ENCODE measurements around the gene AGR2. TPM values are rescaled to one million over a fixed set of nuclear protein-coding genes. Genes with fewer than 3 reads are reported as not detected.

The AGR2 gene
- total RNA-seq, 1 experiment from 2014 or later = 76.1 TPM

- no peak overlapping the region for H3K27ac ChIP-seq
- no peak overlapping the region for H3K4me3 ChIP-seq
- no peak overlapping the region for H2AFZ ChIP-seq
- POLR2A ChIA-PET (ENCODE audit: unreplicated experiment) = no interaction called here
- no peaks in the 10 kb centered on the region for H3K9me2 ChIP-seq (ENCODE audit: insufficient read depth)
- H3K9me3 ChIP-seq (ENCODE audit: insufficient read depth, low read depth) = peaks cover 7% of the 10 kb centered on the region; the same call in 1 of the 2 replicates
- BruUV-seq (replicated peaks) = no TSS peak
- no peaks in the 10 kb centered on the region for H3K27me3 ChIP-seq (ENCODE audit: insufficient read depth, low read depth)
- H3K79me2 ChIP-seq (ENCODE audit: low read depth) = peaks cover 38% of the 10 kb centered on the region
- intact Hi-C loops (cut with micrococcal nuclease; ENCODE audit: unreplicated experiment) = no loop called here
- no peaks in the 10 kb centered on the region for H3K4me1 ChIP-seq (replicated peaks; ENCODE audit: insufficient read depth)
- no peak overlapping the region for H3K4me2 ChIP-seq
- H3K36me3 ChIP-seq (ENCODE audit: low read depth) = 0 out of 2 replicates have a peak, but pooled peaks cover 4% of the 10 kb centered on the region
- H3F3A ChIP-seq (ENCODE audit: insufficient read depth, low read depth) = no peaks in the 10 kb centered on the region
- CTCF ChIA-PET = no interaction called here
- no peaks in the 10 kb centered on the region for H4K20me1 ChIP-seq (ENCODE audit: insufficient read depth)
- DNase-seq = no peak
- TF ChIP-seq EZH2 (IDR thresholded peaks at IDR 0.05; ENCODE audit: low read depth) (no peak), CTCF (conservative IDR thresholded peaks at IDR 0.05) (no peak)
Measured at GRCh38 chr7:16765436-16765859, 39.4 kb downstream of the AGR2 start.

GRCh38 chr7:16764942-16765341 is 39.9 kb downstream of the AGR2 start:
- H3K9me3 ChIP-seq (ENCODE audit: insufficient read depth, low read depth) = peaks cover 7% of the 10 kb centered on the region; the same call in 1 of the 2 replicates
- H3K4me2 ChIP-seq = no peak overlapping the region
- no peaks in the 10 kb centered on the region for H3K9me2 ChIP-seq (ENCODE audit: insufficient read depth)
- no peaks in the 10 kb centered on the region for H3F3A ChIP-seq (ENCODE audit: insufficient read depth, low read depth)
- 0 out of 2 replicates have a peak, but pooled peaks cover 4% of the 10 kb centered on the region for H3K36me3 ChIP-seq (ENCODE audit: low read depth)
- intact Hi-C loops (cut with micrococcal nuclease; ENCODE audit: unreplicated experiment) = no loop called here
- ChIA-PET CTCF (no interaction called here), POLR2A (ENCODE audit: unreplicated experiment) (no interaction called here)
- peaks cover 43% of the 10 kb centered on the region for H3K79me2 ChIP-seq (ENCODE audit: low read depth)
- no peak overlapping the region for H2AFZ ChIP-seq
- no peak overlapping the region for H3K27ac ChIP-seq
- H3K4me3 ChIP-seq = no peak overlapping the region
- no TSS peak for BruUV-seq (replicated peaks)
- no peak for DNase-seq
- no peaks in the 10 kb centered on the region for H3K27me3 ChIP-seq (ENCODE audit: insufficient read depth, low read depth)
- H3K4me1 ChIP-seq (replicated peaks; ENCODE audit: insufficient read depth) = no peaks in the 10 kb centered on the region
- no peaks in the 10 kb centered on the region for H4K20me1 ChIP-seq (ENCODE audit: insufficient read depth)
- TF ChIP-seq EZH2 (IDR thresholded peaks at IDR 0.05; ENCODE audit: low read depth) (no peak), CTCF (conservative IDR thresholded peaks at IDR 0.05) (no peak)

DNA sequence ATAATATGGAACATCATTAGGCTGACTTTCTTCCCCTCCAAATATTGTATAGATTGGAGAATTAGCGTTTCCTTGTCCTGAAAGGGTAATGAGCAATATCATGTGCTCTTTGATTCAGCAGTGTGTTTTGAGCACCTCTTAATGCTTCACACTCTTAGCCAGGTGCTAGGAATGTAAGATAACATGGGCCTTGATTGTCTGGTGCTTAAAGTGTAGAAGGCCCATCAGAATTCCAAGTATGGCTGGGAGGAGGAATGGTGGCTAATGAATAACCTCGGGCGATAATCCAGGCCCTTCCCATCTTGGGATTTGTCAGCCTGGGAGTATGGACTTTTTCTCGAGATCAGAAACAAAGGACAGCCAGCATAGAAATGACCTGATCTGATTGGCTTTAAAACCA is 42.6 kb downstream of the AGR2 start:
- Histone ChIP-seq H3K36me3 (ENCODE audit: low read depth) (peaks cover 4% of the 10 kb centered on the region; the same call in 1 of the 2 replicates), H3K79me2 (ENCODE audit: low read depth) (peaks cover 52% of the 10 kb centered on the region), H4K20me1 (ENCODE audit: insufficient read depth) (no peaks in the 10 kb centered on the region), H3K27me3 (ENCODE audit: insufficient read depth, low read depth) (no peaks in the 10 kb centered on the region), H3K4me2 (no peak overlapping the region), H3K9me3 (ENCODE audit: insufficient read depth, low read depth) (no peaks in the 10 kb centered on the region), H3K4me3 (no peak overlapping the region), H2AFZ (no peak overlapping the region), H3K27ac (no peak overlapping the region), H3F3A (ENCODE audit: insufficient read depth, low read depth) (no peaks in the 10 kb centered on the region), H3K4me1 (replicated peaks; ENCODE audit: insufficient read depth) (no peaks in the 10 kb centered on the region), H3K9me2 (ENCODE audit: insufficient read depth) (no peaks in the 10 kb centered on the region)
- CTCF ChIA-PET = no interaction called here
- POLR2A ChIA-PET (ENCODE audit: unreplicated experiment) = no interaction called here
- no TSS peak for BruUV-seq (replicated peaks)
- no peak for TF ChIP-seq CTCF (conservative IDR thresholded peaks at IDR 0.05)
- no peak for TF ChIP-seq EZH2 (IDR thresholded peaks at IDR 0.05; ENCODE audit: low read depth)
- intact Hi-C loops (cut with micrococcal nuclease; ENCODE audit: unreplicated experiment) = no loop called here
- DNase-seq = no peak

All from PC-9 (cell line).